Measurements from ENCODE around the gene C12orf43.
A peak's percentile ranks its signal among the peaks of the same experiment; 100 is the strongest.
"Not testable (repeated sequence)": the region's sequence is repeated elsewhere in the genome, so short reads cannot be mapped to it uniquely, and the experiment has no call there.

C12orf43 gene, protein sequence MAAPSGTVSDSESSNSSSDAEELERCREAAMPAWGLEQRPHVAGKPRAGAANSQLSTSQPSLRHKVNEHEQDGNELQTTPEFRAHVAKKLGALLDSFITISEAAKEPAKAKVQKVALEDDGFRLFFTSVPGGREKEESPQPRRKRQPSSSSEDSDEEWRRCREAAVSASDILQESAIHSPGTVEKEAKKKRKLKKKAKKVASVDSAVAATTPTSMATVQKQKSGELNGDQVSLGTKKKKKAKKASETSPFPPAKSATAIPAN

DNA sequence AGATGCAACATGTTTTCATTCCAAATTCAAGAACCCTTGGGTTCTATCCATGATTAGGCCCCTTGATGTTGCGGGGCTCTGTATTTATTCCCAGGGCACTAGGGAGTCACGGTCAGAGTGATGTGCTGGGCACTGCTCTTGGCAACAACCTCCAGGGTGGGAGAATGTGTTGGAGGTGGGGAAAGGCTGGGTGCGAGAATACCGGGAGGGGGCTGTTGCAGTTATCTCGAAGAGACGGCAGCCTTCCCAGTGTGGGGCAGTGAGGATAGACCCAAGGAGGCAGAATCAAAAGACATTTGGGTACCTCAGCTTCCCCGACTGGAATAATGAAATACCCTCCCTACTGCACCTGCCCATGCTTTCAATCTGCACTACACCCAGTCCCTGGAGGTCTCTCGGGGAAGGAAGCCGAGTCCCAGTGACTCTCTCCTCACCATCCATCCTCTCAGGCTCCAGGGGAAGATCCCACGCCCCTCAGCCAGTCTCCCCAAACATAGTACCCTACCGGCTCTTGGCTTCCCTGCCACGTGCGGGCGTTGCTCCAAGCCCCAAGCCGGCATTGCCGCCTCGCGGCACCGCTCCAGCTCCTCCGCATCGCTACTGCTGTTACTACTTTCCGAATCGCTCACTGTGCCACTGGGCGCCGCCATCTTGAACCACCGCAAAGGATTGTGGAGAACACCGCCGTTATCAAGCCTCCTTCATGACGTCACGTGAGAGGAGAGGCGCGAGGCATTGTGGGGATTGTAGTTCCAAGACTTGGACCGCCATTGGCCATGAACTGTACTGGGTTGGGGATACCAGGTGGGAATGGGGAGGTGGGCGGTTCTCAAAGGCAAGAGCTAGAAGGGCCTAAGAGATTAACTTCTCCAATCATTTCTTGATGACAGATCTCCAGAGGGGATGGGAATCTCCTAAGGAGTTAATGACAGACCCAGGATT, at the start of gene C12orf43:
Gene C12orf43 (minus strand): TSS at position 663 of the 942 bp plus-strand sequence. CDS start 13 bp downstream, at position 650.
- peak; percentile 90 for DNase-seq (ENCODE audit: low read depth, low spot score)

- DNase-seq (ENCODE audit: low read depth, low spot score) = no peak
Observed at GRCh38 chr12:121065345-121065744, 49.1 kb upstream of the C12orf43 start.

DNA sequence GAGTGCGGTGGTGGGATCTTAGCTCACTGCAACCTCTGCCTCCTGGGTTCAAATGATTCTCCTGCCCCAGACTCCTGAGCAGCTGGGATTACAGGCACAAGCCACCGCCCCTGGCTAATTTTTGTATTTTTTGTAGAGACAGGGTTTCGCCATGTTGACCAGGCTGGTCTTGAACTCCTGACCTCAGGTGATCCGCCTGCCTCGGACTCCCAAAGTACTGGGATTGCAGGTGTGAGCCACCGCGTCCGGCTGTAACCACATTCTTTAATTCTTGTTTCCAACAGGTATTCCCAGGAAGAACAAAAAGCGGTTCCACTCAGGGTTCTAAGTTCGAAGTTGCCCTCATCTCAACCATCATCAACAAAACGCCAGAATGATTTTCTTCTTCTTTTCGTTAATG, 48.3 kb upstream of the C12orf43 start:
- DNase-seq (ENCODE audit: low read depth, low spot score) = not testable (repeated sequence)

- DNase-seq (ENCODE audit: low read depth, low spot score) = no peak
Observed at GRCh38 chr12:121064116-121064515, 47.8 kb upstream of the C12orf43 start.

DNA sequence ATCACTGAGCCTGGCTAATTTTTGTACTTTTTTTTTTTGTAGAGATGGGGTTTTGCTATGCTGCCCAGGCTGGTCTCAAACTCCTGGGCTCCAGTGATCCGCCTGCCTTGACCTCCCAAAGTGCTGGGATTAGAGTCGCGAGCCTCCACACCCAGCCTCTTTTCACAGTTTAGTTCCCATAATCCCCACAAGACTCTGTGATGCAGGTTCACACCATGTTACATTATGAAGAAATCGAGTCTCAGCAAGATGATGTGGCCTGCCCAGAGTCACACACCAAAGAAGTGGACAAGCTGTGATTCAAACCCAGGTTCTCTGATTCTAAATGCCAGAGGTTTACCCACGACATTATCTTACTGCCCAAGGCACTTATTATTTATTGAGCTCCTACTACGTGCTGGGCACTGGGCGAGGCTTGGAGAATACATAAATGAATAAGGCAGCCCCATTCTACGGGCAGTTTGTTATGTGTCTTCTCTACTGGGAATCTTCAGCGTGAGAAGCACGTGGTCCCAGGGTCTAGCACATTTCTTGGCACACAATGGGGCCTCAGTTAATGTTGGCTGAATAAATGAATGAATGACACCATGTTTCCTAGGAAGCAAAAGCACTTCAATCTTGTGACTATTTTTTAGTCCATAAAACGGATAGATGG, 46.2 kb upstream of the C12orf43 start:
- DNase-seq (ENCODE audit: low read depth, low spot score) = no peak

DNA sequence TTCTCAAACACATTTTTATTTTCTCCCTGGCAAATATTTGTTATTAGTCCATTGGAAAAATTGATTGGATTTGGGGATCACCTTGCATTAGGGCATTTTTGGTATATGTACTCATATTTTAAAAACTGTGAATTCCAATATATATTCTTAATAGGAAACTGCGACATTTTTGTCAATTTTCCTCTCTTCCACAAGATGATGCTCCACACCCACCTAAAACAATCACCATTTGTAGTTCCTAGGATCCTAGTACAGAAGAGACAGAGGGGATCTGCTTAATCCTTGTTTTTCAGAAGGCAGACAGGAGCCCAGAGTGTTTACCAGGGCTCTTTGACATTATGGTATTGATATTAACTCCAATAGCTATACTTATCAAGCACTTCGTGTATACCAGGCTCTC, 45.5 kb upstream of the C12orf43 start:
- DNase-seq (ENCODE audit: low read depth, low spot score) = no peak

- DNase-seq (ENCODE audit: low read depth, low spot score) = peak; percentile 64
Observed at GRCh38 chr12:121060149-121061001, 44.1 kb upstream of the C12orf43 start.

GRCh38 chr12:121059031-121059898, 43.0 kb upstream of the C12orf43 start:
- DNase-seq (ENCODE audit: low read depth, low spot score) = no peak

- DNase-seq (ENCODE audit: low read depth, low spot score) = no peak
Observed at GRCh38 chr12:121057794-121058193, 41.5 kb upstream of the C12orf43 start.

- DNase-seq (ENCODE audit: low read depth, low spot score) = no peak
Observed at GRCh38 chr12:121053706-121054105, 37.4 kb upstream of the C12orf43 start.

DNA sequence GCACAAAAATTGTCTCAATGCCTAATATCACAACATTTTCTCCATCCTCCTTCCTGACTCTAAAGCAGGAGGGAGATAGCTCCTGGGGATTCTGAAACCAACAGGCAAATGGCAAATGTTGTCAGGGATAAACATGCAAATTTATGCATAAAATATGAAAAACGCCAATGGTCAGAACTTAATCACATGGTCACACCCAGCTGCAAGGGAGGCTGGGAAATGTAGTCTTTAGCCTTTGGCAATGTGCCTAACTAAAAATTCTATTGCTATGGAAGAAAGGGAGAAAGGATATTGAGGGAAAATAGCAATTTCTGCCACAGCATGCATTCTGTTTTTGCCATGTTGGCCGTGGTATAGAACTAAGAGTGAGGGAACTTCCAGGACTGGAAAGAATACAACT, 34.4 kb upstream of the C12orf43 start:
- DNase-seq (ENCODE audit: low read depth, low spot score) = no peak

DNA sequence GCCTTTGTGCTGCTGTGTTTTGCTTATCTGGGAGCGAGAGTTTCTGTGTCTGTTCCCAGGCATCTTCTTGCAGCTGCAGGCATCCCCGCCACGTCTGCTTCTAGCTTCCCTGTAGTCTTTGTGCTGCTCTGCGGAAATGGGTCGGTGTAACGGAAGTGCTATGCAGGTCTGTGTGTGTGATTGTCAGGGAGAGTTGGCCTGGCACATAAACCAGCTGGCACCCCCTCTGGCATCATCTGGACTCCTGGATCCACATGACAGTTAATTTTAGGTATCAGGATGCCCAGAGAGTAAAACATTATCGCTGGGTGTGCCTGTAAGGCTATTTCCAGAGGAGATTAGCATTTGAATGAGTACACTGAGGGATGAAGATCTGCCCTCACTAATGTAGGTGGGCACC, 32.2 kb upstream of the C12orf43 start:
- DNase-seq (ENCODE audit: low read depth, low spot score) = no peak

DNA sequence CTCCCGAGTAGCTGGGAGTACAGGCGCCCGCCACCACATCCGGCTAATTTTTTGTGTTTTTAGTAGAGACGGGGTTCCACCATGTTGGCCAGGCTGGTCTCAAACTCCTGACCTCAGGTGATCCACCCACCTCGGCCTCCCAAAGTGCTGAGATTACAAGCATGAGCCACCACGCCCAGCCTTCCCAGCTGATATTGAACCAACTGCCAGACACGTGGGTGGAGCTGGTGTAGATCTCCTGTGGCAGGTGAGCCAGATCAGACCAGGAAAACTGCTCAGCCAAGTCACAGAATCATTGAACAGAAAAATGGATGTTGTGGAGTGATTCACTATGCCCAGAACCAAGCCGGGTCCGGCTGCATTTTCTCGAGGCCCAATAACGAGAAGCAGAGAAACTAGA, 31.1 kb upstream of the C12orf43 start:
- DNase-seq (ENCODE audit: low read depth, low spot score) = not testable (repeated sequence)

GRCh38 chr12:121043067-121043466, 26.8 kb upstream of the C12orf43 start:
- DNase-seq (ENCODE audit: low read depth, low spot score) = no peak

DNA sequence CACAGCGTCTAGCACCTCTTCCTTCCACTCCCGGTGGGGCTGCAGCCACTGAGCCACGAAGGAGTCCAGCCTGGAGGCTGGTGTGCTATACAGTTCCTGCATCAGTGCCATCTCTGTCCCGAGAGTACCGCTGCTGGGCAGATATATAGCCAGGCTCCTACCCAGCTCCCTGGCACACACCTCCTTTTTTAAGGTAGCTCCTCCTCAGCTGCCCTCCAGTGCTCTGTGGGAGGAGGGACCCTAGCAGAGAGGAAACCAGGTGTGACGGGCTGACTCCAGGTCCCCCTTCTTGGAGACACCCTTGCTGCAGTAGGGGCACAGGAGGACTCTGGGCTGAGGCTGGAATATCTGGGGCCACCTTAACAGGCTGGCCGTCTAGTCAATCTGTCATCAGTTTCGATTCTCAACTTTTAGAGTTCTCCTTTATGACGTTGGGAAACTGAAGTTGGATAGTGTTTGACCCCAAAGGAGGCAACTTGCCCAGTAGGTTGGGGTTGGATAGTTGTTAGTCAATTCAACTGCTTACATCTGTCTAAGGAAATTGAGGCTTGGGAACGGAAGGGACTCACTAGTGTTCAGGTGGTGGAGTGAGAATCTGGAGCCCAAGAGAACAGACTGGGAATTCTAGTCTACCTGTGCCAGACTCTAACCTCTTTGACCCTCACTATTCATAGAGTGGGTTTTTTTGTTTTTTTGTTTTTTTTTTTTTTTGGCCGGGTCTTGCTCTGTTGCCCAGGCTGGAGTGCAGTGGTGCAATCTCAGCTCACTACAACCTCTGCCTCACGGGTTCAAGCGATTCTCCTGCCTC, 22.8 kb upstream of the C12orf43 start, which contains the start of gene OASL:
Gene OASL (minus strand): TSS at position 386 of the 808 bp plus-strand sequence. CDS start 275 bp downstream, at position 111.
- no peak for DNase-seq (ENCODE audit: low read depth, low spot score)

DNA sequence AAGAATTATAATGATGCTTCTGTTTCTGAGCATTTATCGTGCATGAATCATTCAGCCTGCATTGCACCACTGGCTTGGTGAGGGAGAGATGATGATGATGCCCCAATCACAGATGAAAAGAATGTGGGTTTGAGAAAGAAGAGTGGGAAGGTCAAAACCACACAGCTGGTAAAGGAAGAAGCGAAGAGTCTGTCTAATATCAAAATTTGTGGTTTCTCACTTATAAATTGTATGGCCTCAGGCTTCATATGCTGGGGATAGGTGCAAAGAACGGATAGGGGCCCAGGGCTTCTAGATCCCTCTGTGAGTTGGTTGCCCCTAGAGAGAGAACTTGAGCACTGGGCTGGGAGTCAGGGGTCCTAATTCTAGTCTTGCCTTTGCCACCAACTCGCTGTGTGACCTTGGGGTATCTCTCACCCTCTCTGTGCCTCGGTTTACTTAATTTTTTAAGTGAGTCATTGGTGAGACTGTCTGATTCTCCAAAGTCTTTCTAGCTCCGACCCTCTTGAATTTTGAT, 20.6 kb upstream of the C12orf43 start:
- DNase-seq (ENCODE audit: low read depth, low spot score) = no peak

- DNase-seq (ENCODE audit: low read depth, low spot score) = no peak
Observed at GRCh38 chr12:121034616-121035305, 18.5 kb upstream of the C12orf43 start.

DNA sequence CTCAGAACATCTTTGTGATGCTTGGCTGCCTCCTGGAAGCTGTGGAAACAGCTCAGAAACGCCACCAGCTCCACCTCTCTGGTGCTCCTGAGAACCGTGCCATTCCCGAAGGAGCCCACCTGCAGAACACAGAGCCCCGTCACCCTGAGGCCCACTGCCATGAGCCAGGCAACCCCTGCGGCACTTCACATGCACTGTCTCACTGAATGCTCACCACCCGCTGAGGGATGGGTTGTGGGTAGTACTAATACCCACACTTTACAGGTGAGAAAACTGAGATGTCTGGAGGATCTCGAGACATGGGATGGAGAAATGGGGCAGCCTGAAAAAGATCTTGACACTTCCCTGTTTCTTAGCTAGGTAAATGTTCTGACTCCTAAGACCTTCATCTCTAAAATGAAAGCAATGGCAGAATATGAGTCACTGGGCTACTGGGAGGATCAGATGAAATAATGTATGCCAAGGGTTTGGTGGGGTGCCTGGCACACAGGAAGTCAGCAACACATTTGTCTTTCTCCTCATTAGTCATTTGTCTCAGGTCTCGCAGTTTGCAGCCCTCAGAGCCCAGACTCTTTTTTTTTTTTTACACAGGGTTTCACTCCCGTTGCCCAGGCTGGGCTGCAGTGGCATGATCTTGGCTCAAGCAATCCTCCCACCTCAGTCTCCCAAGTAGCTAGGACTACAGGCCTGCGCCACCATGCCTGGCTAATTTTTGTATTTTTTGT, 17.5 kb upstream of the C12orf43 start:
- DNase-seq (ENCODE audit: low read depth, low spot score) = no peak

Data from ELF-1 (cell line).